Measurements from ENCODE around the gene PKD1.

Gene PKD1

DNA sequence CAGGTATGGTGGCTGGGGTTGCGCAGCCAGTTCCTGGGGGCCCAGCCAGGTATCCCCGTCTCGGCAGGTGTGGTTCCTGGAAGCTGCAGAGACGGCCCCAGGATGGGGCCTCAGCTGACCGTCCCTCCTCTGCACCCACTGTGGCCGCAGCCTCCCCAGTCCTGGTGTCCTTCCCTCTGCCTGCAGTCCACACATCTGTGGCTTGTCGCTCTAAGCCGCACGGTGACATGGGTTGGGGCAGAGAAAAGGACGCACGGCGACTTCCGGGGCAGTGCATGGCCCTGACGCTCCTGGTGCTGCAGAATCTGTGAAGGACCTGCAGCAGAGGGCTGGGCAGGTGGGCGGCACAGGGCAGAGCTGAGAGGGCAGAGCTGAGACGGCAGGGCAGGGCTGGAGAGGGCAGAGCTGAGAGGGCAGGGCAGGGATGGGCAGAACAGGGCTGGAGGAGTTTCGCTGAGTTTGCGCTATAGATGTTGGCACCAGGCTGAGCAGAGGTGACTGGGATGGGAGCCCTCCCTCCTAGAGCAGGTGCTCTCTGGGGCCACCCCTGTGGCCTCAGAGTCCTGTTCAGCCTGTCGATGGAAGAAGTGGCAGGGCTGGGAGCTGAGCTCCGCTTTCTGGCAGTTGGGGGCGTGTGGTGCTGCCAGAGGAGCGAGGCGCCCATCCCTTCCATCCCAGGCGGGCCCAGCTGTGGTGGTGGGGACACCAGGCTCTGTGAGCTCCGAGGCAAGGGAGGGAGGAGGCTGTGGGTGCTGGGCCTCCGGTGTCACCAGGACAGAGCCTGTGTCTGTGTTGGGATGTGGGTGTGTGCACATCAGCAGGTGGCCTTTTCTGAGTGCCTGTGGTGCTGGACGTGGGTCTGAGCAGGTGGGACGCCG lies 64.9 kb downstream of the PKD1 start:
- no peak for DNase-seq

DNA sequence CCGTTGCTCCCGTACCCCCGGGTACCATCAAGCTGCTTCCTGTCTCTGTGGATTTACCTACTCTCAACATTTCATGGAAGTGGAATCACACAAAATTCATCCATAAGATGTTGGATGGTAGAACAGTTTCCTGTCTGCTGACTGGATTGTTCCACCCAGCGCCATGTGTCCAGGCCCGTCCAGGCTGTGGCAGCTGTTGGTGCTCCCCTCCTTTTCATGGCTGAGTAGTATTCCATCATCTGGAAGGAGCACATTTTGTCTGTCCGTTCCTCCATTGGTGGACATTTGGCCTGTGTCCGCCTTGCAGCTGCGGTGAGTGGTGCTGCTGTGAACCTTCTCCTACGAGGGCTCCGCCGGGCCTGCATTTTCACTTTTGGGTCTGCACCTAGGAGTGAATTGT lies 69.6 kb downstream of the PKD1 start:
- no peak for DNase-seq

DNA sequence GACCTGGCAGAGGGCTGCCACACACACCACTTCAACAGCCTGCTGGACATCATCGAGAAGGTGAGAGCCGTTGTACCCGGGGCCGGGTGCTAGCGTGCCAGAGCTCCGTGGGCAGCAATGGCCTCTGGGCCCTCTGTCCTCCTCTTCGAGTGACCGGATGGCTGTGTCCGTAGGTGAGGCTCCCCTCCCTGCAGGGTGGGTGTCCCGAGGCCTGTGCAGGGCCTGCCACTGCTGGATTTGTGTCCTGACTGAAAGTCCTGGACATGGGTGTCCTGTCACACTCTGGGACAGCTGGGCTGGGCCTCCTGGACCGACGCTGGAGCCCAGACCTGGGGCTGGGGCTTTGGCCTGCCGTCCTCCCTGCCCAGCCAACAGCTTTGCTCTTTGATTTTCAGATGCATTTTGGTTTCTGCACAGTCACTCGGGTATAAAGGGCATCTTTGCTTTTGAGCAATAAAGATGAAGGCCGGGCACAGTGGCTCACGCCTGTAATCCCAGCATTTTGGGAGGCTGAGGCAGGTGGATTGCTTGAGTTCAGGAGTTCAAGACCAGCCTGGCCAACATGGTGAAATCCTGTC lies 71.2 kb downstream of the PKD1 start:
- no peak for DNase-seq

DNA sequence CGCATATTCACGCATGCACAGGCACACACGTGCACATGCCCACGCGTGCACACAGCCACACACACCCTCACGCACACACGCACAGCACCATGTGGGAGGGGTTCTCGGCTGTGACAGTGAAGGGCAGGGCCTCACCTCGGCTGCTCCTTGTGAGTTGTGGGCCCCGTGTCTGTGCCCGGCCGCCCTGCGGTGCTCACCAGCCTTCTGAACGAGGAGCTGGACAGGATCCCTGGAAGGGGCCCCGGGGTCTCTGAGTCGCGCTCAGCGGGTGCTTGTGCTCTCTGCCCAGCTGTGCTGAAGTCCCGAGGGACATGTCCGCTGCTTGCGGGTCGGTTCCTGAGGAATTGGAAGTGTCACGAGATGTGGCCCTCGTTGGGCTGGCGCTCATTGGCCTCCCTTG lies 71.8 kb downstream of the PKD1 start:
- no peak for DNase-seq

DNA sequence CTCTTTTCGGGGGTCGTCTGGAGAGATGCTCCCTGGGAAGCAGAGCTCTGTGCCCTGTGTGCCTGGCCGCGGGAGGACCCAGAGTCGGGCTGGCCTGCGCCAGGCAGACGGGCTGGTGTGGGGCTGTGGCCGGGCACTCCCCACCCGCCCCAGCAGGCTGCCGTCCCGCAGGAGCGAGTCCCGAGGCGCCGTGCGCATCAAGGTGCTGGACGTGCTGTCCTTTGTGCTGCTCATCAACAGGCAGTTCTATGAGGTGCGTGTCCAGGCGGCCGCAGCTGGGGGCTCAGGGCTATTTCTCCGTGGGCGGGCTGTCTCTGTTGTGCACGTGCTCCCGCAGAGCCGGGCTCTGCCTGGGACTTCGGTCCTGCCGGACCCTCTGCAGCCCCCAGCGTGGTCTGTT lies 72.9 kb downstream of the PKD1 start:
- no peak for DNase-seq

DNA sequence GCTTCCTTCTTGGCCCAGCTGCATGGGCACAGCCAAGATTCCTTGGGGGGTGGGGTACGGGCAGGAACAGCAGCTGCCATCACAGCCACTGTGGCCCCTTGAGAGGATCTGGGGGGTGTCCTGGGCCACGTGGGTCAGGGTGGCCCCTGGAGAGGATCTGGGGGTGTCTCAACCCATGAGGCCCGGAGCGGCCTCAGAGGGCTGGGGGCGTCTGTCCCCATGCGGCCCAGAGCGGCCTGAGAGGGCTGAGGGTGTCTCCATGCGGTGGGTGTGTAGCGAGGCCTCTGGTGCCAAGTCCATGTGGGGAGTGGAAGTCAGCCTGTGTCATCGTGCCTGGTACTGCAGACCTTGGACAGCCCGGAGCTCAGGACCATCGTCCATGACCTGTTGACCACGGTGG lies 74.2 kb downstream of the PKD1 start:
- DNase-seq = no peak

DNA sequence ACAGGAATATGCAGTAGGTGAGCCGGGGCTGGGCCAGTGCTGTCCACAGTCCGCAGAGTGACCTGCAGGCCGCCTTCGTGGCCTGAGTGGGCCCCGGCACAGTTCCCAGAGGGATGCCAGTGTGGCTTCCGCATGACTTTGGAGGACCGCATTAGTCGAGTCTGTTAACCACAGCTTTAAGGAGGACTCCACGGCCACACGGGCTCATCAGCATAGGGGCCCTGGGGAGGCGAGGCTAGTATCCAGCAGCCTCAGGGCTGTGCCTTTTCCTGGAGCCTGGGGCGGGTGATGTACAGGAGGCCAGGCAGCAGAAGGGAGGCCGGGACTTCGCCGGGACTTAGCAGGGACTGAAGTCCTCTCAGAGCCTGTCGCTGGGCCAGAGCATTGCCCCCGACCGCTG lies 74.7 kb downstream of the PKD1 start:
- DNase-seq = no peak

DNA sequence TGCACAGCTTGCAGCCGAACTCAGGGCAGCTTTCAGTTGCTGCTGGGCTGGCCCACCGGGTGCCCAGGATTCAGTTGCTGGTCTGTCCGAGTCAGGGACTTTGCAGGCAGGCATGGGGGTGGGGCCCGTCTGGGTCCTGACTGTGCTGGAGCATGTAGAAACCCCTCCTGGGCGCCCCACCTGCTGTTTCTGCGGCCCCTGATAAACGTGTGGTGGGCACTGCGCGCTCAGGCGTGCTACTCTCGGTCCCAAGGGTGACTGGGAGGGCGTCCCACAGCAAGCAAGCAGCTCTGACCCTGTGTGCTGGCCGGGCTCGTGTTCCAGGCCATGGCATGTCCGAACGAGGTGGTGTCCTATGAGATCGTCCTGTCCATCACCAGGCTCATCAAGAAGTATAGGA lies 75.4 kb downstream of the PKD1 start:
- no peak for DNase-seq

DNA sequence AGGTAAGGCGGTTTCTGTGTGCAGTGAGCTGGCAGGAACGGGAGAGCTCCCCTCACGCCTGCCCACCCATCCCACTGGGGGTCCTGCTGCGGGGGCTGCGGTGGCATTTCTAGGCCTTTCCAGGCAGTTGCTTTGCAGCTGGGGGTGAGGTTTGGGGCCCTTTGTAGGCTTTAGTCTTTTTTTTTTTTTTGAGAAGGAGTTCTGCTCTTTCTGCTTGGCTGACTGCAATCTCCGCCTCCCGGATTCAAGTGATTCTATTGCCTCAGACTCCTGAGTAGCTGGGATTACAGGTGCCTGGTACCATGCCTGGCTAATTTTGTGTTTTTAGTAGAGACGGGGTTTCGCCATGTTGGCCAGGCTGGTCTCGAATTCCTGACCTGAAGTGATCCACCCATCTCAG lies 76.8 kb downstream of the PKD1 start:
- no peak for DNase-seq

DNA sequence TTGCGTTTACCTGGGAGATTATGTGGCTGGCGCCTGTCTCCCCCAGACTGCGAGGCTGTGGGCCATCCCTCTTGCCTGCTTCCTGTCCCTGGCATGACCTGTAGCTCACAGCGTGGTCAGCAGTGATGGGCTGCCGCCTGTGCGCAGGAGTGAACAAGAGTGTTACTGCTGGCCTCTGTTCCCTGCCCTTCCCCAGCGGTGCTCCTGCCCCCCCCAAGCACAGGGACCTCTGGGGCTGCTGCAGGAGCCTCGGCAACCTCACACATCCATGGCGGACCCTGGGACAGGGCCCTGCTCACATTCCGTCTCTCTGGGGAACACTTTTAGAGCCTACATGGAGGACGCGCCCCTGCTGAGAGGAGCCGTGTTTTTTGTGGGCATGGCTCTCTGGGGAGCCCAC lies 77.3 kb downstream of the PKD1 start:
- no peak for DNase-seq

DNA sequence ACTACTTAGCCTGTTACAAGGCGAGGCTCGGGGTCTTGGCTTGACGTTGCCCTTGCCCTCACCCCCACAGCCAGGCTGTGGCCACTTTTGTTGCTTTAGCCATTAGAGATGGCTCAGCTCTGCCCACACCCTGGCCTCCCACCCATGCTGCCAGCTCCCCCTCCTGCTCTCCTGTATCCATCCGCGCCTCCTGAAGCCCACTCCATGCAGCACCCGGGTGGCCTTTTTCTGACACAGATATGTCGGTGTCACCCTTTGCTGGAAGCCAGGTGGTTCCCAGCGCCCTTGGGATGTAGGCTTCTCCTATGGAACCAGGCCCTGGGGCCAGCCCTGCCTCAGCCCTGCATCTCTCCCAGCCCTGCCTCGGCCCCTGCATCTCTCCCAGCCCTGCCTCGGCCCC lies 78.3 kb downstream of the PKD1 start:
- DNase-seq = no peak

DNA sequence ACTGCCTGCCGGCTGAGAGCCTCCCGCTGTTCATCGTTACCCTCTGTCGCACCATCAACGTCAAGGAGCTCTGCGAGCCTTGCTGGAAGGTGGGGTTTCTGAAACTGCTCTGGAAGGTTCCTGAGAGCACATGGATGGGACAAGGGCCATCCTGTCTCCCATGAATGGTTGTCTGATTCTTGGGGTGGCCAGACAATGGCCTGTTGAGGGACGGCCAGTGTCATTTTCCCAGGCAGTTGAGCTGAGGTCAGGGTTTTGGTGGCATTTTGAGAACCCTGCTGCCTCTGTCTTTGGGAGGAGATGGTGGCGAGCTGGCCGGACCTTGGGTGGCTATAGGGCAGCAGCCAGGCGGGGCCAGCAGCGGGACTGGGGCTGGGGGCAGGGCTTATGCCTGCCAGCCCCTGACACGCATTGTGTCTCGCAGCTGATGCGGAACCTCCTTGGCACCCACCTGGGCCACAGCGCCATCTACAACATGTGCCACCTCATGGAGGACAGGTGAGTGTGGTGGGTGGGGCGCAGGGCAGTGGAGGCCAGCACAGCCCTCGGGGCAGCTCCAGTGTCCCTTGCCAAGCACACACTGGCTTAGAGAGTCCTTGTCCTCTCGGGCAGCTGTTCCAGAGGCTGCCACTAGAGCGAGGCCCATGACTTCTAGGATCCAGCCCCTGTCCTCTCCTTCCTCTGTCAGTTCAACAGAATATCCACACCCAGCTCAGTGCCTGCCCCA lies 78.9 kb downstream of the PKD1 start:
- no peak for DNase-seq

DNA sequence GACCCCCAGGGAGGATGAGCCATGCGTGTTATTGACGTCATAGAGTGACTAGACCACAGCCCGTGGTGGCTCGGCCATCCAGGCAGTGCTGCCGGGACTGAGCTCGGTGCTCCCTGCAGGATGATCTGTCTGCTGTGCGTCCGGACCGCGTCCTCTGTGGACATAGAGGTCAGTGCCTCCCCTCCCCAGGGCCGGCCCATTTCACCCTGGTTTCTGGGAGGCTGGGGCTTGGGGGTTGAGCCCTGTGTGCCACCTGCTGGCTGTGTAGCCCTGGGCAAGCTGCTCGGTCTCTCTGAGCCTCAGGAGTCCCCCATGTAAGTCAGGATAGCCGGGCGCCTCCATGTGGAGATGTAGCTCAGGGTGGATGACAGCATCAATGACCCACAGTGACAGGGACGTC lies 79.6 kb downstream of the PKD1 start:
- no peak for DNase-seq

DNA sequence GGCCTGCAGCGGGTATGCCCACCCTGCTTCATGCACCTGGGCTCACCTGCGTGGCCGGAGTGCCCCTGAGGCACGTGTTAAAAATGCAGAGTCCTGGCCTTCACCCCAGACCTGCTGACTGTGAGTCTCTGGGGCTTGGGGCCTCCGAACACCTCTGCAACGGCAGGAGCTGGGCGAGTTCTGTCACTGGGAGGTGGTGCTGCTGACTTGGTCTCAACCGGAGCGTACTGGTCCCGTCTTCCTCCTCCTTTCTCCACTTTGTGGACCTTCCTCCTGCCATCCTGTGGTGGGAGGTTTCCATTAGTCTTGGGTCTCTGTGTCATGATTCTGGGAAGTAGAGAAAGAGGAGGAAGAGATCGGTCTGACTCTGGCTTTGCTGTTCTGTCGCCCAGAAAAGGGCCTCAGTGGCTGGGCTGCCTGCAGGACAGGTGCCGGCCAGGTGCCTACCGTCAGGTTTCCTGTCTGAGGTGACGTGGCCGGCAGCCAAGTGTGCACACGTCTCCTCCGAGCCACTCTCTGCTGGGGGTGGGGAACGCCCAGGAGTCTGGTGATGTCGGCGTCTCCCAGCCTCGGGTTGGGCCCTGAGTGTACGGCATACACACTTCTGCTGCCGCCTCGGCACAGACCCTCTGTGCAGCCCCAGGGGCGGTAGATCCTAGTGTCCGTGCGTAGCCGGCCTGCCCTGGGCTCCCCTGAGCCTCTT lies 81.0 kb downstream of the PKD1 start:
- no peak for DNase-seq

DNA sequence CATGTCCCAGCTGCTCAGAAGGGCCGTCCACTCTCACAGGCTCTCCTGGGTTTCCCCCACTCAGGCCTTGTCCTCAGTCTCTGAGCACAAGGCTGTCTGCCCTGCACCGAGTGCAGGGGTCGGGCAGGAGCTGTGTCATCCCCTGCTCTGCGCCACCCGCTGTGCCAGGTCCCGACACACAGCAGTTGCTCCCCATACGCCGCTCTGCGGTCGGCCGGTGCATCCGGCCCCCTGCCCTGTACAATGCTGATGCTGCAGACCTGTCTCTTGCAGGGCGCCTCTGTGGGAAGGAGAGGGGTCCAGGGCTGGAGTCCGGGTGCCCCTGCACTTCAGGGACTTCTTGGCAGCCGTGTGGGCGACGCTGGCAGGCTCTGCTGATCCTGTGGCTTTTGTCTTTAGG lies 81.8 kb downstream of the PKD1 start:
- no peak for DNase-seq

DNA sequence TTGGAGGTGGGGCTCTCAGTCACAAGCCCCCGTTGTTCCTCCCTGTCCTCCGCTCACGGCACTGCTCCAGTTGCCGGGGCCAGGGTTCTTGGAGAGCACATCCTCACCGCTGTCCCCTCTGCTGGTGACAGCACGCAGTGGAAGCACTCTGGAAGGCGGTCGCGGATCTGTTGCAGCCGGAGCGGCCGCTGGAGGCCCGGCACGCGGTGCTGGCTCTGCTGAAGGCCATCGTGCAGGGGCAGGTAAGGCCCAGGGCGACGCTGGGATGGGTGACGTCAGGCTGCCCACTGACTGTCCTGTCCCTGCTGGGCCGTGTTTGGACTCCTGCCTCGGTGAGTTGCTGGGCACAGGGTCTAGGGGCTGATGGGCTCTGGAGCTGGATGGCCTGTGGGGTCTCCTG lies 82.5 kb downstream of the PKD1 start:
- DNase-seq = no peak

DNA sequence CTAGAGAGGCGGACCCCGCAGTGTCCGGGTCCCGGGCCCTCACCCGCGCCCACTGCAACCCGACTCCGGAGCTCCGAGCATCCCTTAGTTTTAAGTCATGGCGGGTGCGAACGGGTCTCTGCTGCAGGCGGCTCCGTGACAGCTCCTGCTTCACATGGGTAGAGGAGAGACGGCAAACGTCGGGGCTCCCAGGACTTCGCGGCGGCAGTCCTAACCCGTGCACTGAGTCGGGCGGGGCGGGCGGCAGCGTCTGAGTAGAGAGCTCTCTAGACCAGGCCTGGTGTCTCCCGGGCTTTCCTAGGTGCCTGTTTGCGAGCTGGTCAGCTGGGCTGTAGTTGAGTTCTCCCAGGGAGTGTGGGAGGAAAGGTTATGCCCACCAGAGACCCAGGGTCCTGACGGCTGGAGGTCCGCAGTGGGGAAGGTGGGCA lies 87.6 kb downstream of the PKD1 start:
- no peak for DNase-seq

DNA sequence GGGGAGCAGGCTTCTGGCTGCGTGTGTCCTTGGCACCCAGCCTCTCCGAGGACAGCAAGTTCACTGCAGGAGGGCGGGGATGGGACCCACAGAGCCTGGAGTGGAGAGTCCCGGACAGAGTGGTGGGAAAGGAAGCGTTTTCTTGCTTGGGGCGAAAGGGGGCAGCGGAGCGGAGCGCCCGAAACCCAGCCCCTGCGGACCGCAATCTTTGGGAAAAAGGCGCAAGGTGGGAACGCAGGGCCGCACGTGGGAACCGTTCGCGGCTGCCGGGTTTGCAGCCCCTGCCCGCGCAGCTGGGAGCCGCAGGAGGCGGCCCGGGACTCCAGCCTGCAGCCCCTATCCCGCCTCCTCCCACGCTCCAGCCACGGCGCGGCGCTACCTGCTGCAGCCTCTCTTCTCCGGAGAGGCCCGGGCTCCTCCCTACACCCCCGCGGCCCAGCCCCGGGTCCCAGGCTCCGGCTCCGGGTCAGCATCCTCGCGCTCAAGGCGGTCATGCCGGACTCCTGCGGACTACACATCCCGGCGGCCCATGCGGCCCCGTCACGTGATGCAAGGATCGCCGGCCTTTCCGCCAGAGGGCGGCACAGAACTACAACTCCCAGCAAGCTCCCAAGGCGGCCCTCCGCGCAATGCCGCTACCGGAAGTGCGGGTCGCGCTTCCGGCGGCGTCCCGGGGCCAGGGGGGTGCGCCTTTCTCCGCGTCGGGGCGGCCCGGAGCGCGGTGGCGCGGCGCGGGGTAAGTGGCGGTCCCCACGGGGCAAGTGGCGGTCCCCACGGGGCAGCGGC lies 88.2 kb downstream of the PKD1 start, which contains the start of the genes NTHL1 and TSC2:
NTHL1 (minus strand) TSS at position 505 of the 786 bp plus-strand sequence; CDS start at position 494, 11 bp downstream.
TSC2 (plus strand) TSS at position 656 of the 786 bp plus-strand sequence. CDS start 631 bp downstream, outside the sequence.
- DNase-seq = peak; percentile 93 to 94

DNA sequence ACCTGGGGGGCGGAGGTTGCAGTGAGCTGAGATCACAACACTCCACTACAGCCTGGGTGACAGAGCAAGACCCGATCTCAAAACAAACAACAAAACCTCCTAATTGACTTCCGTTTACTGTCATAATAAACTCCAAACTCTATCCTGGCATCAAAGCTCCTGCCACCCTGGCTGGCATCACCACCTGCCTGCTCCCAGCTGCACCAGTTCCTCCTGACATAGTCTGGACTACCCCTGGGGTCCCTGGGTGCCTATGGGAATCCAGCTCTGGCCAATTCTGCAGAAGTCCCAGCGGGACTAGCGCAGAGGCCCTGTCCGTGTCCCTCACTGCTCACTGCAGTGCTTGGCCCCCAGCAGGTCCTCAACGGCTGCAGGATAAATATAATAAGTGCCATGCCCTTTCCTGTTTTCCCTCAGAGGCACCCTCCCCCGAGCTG lies 88.8 kb downstream of the PKD1 start:
- DNase-seq = no peak

DNA sequence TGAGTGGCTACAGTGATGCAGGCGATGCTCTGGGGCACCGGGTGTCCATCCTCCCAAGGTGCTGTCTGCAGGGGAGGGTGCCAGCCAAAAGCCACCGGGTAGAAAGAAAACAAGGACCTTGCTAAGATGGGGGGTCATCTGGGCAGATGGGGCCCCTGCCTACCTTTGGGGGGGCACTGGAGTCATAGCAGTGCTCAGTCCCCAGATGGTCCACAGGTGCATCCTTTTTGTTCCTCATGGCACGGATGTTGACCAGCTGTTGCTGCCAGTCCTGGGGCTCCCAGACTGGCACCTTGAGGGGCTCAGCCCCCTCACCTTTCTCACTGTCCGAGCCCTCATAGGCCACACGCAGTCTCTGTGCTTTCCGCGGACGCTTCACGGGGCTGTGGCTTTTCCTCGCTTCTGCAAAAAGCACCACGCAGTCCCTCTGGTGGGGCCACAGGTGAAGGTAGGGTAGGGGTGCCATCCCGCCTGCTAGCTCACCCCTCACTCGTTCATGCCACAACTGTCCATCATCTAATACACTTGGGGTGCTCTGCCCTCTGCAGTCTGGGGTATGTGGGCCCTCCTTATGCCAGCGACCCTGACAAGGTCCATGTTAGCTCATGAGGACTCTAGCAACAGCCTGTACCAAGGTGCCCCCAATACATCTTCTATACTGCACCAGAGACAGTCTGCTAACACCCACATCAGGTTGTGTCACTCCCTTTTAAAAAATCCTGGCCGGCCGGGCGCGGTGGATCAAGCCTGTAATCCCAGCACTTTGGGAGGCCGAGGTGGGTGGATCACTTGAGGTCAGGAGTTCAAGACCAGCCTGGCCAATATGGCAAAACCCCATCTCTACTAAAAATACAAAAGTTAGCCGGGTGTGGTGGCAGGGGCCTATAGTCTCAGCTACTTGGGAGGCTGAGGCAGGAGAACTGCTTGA lies 89.5 kb downstream of the PKD1 start:
- DNase-seq = no peak

DNA sequence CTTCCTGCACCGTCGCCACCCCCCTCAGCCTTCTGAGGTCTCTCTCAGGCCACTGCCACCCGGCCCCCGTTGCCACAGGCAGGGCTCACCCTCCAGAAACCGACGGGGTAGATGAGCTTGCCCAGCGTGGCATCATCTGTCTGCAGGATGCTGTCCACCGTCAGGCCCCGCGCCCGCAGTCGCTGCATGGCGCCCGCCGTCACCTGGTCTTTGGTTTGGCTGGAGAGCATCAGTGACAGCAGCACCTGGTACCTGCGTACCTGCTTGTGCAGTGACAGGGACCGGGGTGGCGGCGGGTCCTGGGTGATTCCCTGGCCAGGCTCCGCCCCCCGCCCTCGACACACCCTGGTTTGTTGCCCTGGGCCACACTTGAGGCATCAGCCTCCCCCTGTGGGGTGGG lies 91.2 kb downstream of the PKD1 start:
- no peak for DNase-seq
